SJSA1 (cell line): ENCODE measurements around the gene KLF12. TPM values are rescaled to one million over a fixed set of nuclear protein-coding genes. Genes with fewer than 3 reads are reported as not detected.

Source experiments
- DNase-seq, 2 experiments: peaks; one replicate each; pipeline ENCODE4 v3.0.0-alpha.2; 2015 to 2020; ENCODE audit warnings: low spot score in 2 of 2, low read depth in 1 of 2
- H3K27ac ChIP-seq: fragments of 250-450 bp; sonication (Bioruptor Pico); 2 replicates; pipeline ENCODE4 v1.5.1; 2020; ENCODE audit warnings: mild to moderate bottlenecking, moderate library complexity
- H3K27me3 ChIP-seq: fragments of 250-450 bp; sonication (Bioruptor Pico); replicated peaks from 2 replicates; pipeline ENCODE4 v1.5.1; 2020; ENCODE audit warnings: mild to moderate bottlenecking, moderate library complexity
- H3K36me3 ChIP-seq: fragments of 250-450 bp; sonication (Bioruptor Pico); 2 replicates; pipeline ENCODE4 v1.5.1; 2020; ENCODE audit warnings: mild to moderate bottlenecking
- H3K4me1 ChIP-seq: fragments of 250-450 bp; sonication (Bioruptor Pico); replicated peaks from 2 replicates; pipeline ENCODE4 v1.6.1; 2021; ENCODE audit warnings: mild to moderate bottlenecking
- H3K4me3 ChIP-seq: fragments of 250-450 bp; sonication (Bioruptor Pico); 2 replicates; pipeline ENCODE4 v1.5.1; 2020; ENCODE audit warnings: mild to moderate bottlenecking
- H3K9me3 ChIP-seq: fragments of 250-450 bp; sonication (Bioruptor Pico); replicated peaks from 2 replicates; pipeline ENCODE4 v1.5.1; 2020; ENCODE audit warnings: mild to moderate bottlenecking
- total RNA-seq: library from RNA; depleted of rRNA; stranded (reverse); fragments of >200 nt; shearing (Covaris generic); gene quantifications from 2 replicates; pipeline ENCODE4 v1.2.3, GENCODE V29; 2014

The KLF12 gene
- total RNA-seq, 1 experiment from 2014 or later: 8.8 TPM

DNA sequence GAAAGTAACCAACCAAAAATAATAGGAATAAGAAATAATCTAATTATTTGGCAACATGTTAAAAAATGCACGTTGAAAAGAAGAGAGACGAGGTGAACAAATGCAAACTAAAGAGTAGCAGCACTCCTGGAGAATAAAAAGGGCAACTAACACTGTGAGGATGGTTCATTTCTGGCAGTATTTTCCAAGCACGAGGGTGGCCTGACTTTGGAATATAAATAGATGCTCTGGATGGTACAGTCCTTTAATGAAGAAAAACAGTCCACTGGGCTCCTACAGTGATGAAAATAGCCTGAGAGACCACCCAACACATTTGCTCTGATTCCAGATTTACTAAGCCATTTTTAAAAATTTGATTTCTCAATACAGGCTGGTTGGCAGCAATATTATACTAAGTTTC, 17.7 kb upstream of the KLF12 start:
- no peak for DNase-seq
- Histone ChIP-seq H3K4me1 (no peaks in the 10 kb centered on the region), H3K36me3 (no peaks in the 10 kb centered on the region), H3K27ac (no peak overlapping the region), H3K4me3 (no peak overlapping the region), H3K9me3 (no peaks in the 10 kb centered on the region), H3K27me3 (no peaks in the 10 kb centered on the region)

DNA sequence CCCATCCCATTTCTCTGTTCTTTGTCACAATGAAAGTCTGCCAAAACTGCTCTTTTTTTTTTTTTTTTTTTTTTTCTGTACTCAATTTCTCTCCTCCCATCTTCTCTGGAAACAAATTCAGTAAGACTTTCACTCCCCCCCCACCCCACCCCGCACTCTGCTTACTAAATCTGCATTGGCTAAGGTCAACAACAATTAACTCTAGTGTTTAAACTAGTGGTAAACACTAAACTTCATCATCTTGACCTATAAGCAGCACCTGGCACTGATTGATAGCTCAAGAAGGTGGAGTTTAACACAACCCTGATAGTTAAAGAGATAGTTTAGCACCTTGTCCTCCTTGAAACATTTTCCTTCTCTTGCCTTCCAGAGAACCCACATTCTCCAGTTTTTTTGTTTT, 14.1 kb upstream of the KLF12 start:
- H3K9me3 ChIP-seq: no peaks in the 10 kb centered on the region
- no peak for DNase-seq
- H3K27me3 ChIP-seq: no peaks in the 10 kb centered on the region
- H3K36me3 ChIP-seq: no peaks in the 10 kb centered on the region
- no peak overlapping the region for H3K4me3 ChIP-seq
- no peaks in the 10 kb centered on the region for H3K4me1 ChIP-seq
- H3K27ac ChIP-seq: no peak overlapping the region

DNA sequence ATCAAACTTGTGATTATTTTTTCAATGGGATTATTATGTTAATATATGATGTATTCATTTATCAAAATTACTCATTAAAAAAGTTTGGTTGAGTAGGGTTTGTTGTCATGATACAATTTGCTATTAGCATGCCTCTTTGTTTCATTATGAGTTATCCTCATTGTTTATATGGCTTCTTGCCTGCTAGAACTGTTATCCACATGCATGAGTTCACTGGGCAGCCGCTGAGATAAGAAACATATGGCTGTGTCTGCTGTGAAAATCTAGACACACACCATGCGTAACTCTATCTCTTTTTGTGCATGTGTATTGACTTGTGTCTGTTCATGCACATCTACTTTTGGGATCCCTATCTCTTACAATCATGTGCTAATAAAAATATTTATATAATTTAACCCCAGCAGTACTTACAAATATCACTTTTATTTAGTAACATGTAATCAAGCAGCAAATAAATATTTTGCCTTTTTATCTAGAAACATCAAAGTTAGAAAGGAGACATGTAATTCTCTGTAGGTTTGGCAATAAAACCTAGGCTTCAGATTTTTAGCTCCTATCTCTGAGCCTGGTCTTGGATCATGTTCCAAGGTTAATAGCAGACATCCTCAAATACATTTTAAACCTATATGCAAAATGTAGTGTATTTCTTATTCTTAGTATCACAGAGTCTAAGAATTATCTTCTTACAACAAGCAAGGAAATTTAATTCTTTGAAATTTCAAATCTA, 11.2 kb upstream of the KLF12 start:
- Histone ChIP-seq H3K36me3 (no peaks in the 10 kb centered on the region), H3K4me3 (no peak overlapping the region), H3K4me1 (no peaks in the 10 kb centered on the region), H3K27ac (no peak overlapping the region), H3K27me3 (no peaks in the 10 kb centered on the region), H3K9me3 (no peaks in the 10 kb centered on the region)
- no peak for DNase-seq

GRCh38 chr13:74144269-74144668, 10.1 kb upstream of the KLF12 start:
- Histone ChIP-seq H3K4me3 (no peak overlapping the region), H3K9me3 (no peaks in the 10 kb centered on the region), H3K27ac (no peak overlapping the region), H3K27me3 (no peaks in the 10 kb centered on the region), H3K36me3 (no peaks in the 10 kb centered on the region), H3K4me1 (no peaks in the 10 kb centered on the region)
- DNase-seq: no peak

- Histone ChIP-seq H3K4me3 (no peak overlapping the region), H3K27me3 (no peaks in the 10 kb centered on the region), H3K36me3 (no peaks in the 10 kb centered on the region), H3K9me3 (no peaks in the 10 kb centered on the region), H3K27ac (no peak overlapping the region), H3K4me1 (no peaks in the 10 kb centered on the region)
- no peak for DNase-seq
Observed at GRCh38 chr13:74142257-74142656, 8.1 kb upstream of the KLF12 start.

GRCh38 chr13:74138241-74138640, 4.0 kb upstream of the KLF12 start:
- H3K36me3 ChIP-seq: peaks cover 6% of the 10 kb centered on the region; the same call in 1 of the 2 replicates
- H3K27ac ChIP-seq: no peak overlapping the region
- H3K4me3 ChIP-seq: no peak overlapping the region
- no peaks in the 10 kb centered on the region for H3K9me3 ChIP-seq
- no peak for DNase-seq
- no peaks in the 10 kb centered on the region for H3K27me3 ChIP-seq
- peaks cover 11% of the 10 kb centered on the region for H3K4me1 ChIP-seq

DNA sequence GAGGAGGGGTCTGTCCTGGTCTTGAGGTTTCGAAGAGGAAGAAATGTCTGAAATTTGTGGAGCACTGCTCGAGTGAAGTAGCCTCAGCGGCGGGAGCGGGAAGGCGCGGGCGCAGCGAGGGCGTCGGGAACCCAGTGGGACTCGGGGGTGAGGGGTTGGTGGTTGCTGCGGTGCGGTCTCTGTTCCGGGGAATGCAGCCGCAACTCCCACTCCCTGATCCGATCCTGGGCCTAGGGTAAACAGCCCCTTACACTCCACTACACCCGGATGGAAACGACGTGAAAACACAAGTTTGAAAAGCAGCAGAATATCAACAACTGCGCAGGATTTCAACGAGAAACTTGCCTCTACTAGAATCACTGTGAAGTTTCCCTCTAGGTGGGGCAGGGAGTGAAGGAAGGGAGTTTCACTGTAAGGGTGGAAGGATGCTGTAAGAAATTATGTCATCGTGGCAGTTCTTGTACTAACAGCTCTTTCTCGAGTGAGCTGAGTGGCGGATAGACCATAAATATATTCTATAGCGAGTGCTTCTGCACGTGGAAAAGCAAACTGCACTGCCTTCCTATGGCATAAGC, 2.0 kb upstream of the KLF12 start:
- peaks cover 20% of the 10 kb centered on the region for H3K4me1 ChIP-seq
- DNase-seq: peak; percentile 44 to 52
- H3K4me3 ChIP-seq: peak overlapping the region; percentile 95
- H3K27ac ChIP-seq: peak overlapping the region; percentile 86
- H3K9me3 ChIP-seq: no peaks in the 10 kb centered on the region
- peaks cover 6% of the 10 kb centered on the region; the same call in 1 of the 2 replicates for H3K36me3 ChIP-seq
- H3K27me3 ChIP-seq: no peaks in the 10 kb centered on the region

DNA sequence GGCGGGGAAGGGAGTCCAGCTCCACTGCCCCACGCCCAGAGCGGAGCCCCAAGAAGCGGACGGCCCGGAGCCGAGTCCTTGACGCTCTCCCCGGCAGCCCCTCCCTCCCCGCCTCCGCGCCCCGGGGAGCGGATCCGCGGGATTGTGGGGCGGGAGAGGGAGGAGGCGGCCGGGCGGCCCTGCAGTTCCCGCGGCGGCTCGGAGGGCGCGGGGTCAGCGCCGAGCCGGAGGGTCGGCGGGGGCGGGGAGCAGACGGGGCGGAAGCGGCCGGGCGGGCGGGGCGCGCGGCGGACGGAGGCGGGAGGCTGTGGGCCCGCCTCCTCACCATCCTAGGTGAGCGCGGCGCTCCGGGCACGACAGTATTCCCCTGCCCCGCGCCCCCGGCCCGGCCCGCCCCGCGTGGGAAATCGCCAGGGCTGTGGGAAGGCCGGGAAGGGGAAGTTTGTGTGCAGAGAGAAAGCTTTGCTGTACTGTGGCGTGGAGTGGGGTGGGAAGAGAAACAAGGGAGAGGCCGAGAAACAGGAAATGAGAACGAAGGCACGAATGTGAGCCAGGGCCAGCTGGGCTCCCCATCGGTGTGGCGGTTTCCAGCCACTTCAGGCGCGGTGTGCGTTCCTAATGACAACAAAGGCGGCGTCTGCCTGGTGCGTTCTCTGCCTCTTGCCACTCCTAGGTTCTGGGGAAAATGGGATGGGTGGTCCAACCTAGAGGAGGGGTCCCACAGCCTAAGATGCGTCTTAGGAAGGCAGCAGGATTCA, 1.3 kb upstream of the KLF12 start:
- Histone ChIP-seq H3K4me1 (peaks cover 24% of the 10 kb centered on the region), H3K27ac (peak overlapping the region; percentile 86), H3K27me3 (no peaks in the 10 kb centered on the region), H3K9me3 (no peaks in the 10 kb centered on the region), H3K4me3 (peak overlapping the region; percentile 95), H3K36me3 (peaks cover 6% of the 10 kb centered on the region; the same call in 1 of the 2 replicates)
- DNase-seq: peak; percentile 66 to 67

DNA sequence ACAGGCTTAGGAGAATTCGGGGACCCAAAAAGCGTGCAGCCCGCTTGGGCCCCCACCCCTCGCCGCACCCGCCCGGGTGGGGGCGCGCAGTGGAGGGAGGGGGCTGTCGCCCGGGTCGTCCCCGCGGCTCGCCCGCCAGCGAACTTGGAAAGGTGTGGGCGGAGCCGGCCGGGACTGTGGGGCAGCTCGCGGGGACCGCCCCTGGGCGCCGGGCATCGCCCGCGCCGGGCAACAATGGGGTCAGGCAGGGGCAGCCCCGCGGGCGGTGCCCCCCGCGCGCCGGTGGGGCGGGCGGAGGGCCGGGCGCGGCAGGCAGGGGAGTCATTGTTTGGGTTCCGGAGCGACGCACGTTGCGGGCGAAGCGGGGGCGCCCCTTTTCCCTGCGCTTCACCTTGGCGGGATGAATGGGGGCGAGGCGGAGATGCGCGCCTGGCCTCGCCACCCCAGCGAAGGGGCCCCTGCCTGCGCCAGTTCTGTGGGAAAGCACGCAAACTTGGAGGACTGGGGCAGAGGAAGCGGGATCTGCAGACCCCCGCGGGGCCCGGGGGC, 647 bp upstream of the KLF12 start:
- DNase-seq: peak; percentile 59 to 70
- H3K27me3 ChIP-seq: no peaks in the 10 kb centered on the region
- no peaks in the 10 kb centered on the region for H3K9me3 ChIP-seq
- H3K27ac ChIP-seq: peak overlapping the region; percentile 86
- H3K4me3 ChIP-seq: peak overlapping the region; percentile 95
- H3K4me1 ChIP-seq: peaks cover 29% of the 10 kb centered on the region
- H3K36me3 ChIP-seq: peaks cover 6% of the 10 kb centered on the region; the same call in 1 of the 2 replicates

- H3K4me3 ChIP-seq: peak overlapping the region; percentile 95
- peak; percentile 75 to 85 for DNase-seq
- H3K4me1 ChIP-seq: peaks cover 40% of the 10 kb centered on the region
- peak overlapping the region; percentile 61 for H3K27ac ChIP-seq
- peaks cover 6% of the 10 kb centered on the region; the same call in 1 of the 2 replicates for H3K36me3 ChIP-seq
- no peaks in the 10 kb centered on the region for H3K9me3 ChIP-seq
- no peaks in the 10 kb centered on the region for H3K27me3 ChIP-seq
Observed at GRCh38 chr13:74133657-74134201, 475 bp downstream of the KLF12 start.

- Histone ChIP-seq H3K4me3 (peak overlapping the region; percentile 95), H3K9me3 (no peaks in the 10 kb centered on the region)
- DNase-seq: peak in 1 of 2 experiments; percentile 25
Observed at GRCh38 chr13:74132776-74133656, 1.2 kb downstream of the KLF12 start.

GRCh38 chr13:74132152-74132775, 1.9 kb downstream of the KLF12 start:
- no peaks in the 10 kb centered on the region for H3K27me3 ChIP-seq
- DNase-seq: peak in 1 of 2 experiments; percentile 27
- peak overlapping the region; percentile 95 for H3K4me3 ChIP-seq
- no peaks in the 10 kb centered on the region for H3K9me3 ChIP-seq
- H3K27ac ChIP-seq: peak overlapping the region; percentile 17
- peaks cover 6% of the 10 kb centered on the region; the same call in 1 of the 2 replicates for H3K36me3 ChIP-seq
- H3K4me1 ChIP-seq: peaks cover 50% of the 10 kb centered on the region

More at GRCh38 chr13:74132776-74133656, 1.2 kb downstream of the KLF12 start:
- Histone ChIP-seq H3K27ac (peak overlapping the region; percentile 61; the same call in 1 of the 2 replicates), H3K4me1 (peaks cover 47% of the 10 kb centered on the region), H3K36me3 (peaks cover 6% of the 10 kb centered on the region; the same call in 1 of the 2 replicates), H3K27me3 (no peaks in the 10 kb centered on the region)
